Mammary epithelial cell (primary cell): ENCODE data around the gene GADD45A.

Experiments
- EZH2 ChIP-seq: IDR thresholded peaks from 2 replicates; pipeline ENCODE4 v1.6.1; 2012; ENCODE audit warnings: low read length, inconsistent platforms, borderline replicate concordance
- TF ChIP-seq, protein P1 (sequence below), 2 donors: IDR thresholded peaks in 1 of 2; conservative IDR thresholded peaks in 1 of 2; 2 replicates each; pipeline ENCODE4 v1.5.1; 2011 to 2012; ENCODE audit warnings: inconsistent platforms in 2 of 2, low read length in 2 of 2, mild to moderate bottlenecking in 2 of 2, control low read depth in 1 of 2, low read depth in 1 of 2; ENCODE audit not compliant: insufficient read depth in 1 of 2; ENCODE audit errors: extremely low read depth in 1 of 2

DNA sequence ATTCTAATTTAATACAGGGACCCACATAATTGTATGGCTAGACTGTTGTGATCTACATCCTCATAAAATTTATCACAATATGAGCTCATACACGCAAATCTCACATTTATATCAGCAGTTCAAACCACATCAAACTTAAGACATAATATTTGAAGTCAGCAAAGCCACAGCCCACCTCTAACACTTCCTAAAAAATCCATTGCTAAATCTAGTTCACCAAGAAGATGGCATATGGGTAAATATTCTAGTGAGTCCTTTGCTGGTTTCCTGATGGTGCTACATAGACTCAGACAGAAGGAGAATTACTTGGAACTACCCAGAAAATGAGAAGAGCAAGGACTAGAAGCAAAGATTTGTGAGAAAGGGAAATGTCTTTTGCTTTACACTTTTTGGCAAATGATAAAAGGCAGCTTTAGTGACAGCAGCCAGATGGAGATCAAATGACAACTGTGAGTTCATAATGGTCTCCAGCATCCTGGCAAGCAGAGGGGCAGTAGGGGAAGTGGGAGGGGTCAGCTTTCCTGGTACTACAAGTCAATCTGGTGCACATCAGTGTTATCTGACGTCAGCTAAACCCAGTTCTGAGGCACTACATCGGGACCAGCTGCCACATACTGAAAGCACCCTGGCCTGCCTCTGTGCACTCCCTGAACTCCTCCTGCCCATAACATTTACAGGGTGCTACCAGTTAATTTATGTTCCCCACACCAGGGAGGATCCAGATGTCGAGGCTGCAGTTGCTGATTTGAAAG, 10.6 kb upstream of the GADD45A start:
- TF ChIP-seq, protein P1, sequence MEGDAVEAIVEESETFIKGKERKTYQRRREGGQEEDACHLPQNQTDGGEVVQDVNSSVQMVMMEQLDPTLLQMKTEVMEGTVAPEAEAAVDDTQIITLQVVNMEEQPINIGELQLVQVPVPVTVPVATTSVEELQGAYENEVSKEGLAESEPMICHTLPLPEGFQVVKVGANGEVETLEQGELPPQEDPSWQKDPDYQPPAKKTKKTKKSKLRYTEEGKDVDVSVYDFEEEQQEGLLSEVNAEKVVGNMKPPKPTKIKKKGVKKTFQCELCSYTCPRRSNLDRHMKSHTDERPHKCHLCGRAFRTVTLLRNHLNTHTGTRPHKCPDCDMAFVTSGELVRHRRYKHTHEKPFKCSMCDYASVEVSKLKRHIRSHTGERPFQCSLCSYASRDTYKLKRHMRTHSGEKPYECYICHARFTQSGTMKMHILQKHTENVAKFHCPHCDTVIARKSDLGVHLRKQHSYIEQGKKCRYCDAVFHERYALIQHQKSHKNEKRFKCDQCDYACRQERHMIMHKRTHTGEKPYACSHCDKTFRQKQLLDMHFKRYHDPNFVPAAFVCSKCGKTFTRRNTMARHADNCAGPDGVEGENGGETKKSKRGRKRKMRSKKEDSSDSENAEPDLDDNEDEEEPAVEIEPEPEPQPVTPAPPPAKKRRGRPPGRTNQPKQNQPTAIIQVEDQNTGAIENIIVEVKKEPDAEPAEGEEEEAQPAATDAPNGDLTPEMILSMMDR (conservative IDR thresholded peaks at IDR 0.05 in 1 of 2, IDR thresholded peaks at IDR 0.05 in 1 of 2; ENCODE audit: extremely low read depth in 1 of 2, insufficient read depth in 1 of 2, low read depth in 1 of 2, low read length in 2 of 2): no peak
- TF ChIP-seq EZH2: no peak
